ENCODE results near the gene ITGB3. TPM values are rescaled to one million over a fixed set of nuclear protein-coding genes. Genes with fewer than 3 reads are reported as not detected.
A peak's percentile ranks its signal among the peaks of the same experiment; 100 is the strongest.

ITGB3 gene
- total RNA-seq, 1 donor from 2014 or later: not detected

DNA sequence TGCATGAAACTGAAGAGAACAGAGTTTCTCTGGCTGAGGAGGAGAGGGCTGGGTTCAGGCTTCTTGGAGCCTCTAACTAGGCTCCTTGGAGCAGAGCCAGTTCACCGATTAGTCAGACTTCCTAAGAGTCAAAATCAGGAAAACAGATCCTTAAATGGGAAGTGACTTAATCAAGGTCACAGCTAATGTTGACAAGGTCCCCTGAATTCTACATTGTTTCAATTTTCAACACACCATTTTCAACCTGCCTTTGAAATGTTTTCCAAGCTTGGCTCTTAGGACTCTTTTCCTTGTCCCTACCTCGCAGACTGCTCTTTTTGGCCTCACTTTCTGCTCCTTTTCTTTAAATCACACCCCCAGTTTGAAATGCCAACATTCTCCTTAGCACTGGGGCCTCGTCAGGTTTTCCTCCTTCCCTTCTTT lies 28.2 kb upstream of the ITGB3 start:
- peaks cover 2% of the 10 kb centered on the region for H3K9me3 Mint-ChIP-seq (ENCODE audit: unreplicated experiment)
- peaks cover 4% of the 10 kb centered on the region for H3K27me3 Mint-ChIP-seq (ENCODE audit: unreplicated experiment)
- no peak overlapping the region for H3K4me3 Mint-ChIP-seq (ENCODE audit: unreplicated experiment)
- H3K36me3 Mint-ChIP-seq (ENCODE audit: unreplicated experiment): peaks cover 27% of the 10 kb centered on the region
- DNase-seq: no peak
- H3K27ac Mint-ChIP-seq (ENCODE audit: unreplicated experiment): no peak overlapping the region
- H3K4me1 Mint-ChIP-seq (ENCODE audit: low read depth, unreplicated experiment): peaks cover 2% of the 10 kb centered on the region
- TF ChIP-seq, protein P1, sequence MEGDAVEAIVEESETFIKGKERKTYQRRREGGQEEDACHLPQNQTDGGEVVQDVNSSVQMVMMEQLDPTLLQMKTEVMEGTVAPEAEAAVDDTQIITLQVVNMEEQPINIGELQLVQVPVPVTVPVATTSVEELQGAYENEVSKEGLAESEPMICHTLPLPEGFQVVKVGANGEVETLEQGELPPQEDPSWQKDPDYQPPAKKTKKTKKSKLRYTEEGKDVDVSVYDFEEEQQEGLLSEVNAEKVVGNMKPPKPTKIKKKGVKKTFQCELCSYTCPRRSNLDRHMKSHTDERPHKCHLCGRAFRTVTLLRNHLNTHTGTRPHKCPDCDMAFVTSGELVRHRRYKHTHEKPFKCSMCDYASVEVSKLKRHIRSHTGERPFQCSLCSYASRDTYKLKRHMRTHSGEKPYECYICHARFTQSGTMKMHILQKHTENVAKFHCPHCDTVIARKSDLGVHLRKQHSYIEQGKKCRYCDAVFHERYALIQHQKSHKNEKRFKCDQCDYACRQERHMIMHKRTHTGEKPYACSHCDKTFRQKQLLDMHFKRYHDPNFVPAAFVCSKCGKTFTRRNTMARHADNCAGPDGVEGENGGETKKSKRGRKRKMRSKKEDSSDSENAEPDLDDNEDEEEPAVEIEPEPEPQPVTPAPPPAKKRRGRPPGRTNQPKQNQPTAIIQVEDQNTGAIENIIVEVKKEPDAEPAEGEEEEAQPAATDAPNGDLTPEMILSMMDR (IDR thresholded peaks at IDR 0.05; ENCODE audit: partially characterized antibody, unreplicated experiment): no peak

DNA sequence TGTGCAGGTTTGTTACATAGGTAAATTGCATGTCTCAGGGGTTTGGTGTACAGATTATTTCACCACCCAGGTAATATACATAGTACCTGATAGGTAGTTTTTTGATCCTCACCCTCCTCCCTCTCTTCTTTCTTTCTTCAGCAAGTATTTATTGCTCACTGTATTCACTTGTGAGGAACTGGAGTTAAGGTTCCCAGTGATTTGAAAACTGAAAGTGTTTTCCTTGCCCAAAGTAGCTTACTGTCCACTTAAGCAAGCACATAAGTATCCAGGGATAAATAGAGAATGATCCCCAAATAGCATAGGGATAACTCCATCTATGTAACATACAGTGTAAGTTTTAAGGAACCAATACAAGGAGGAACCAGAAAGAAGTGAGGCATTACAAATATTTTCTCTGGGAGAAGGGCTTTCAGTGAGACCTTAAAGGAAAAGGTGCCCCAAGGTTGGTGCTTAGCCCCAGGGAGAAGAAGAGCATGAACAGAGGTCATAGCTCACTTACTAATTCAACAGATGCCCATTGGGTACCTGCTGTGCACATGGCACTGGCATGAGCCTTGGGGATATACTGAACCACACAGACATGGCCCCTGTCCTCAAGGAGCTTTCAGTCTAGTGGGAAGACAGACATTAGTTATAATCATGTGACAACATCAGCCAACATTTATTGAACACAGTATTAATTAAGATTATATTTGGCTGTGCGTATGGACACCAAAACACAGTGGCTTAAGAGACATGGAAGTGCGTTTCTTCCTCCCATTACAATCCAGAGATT lies 27.5 kb upstream of the ITGB3 start:
- H3K4me1 Mint-ChIP-seq (ENCODE audit: low read depth, unreplicated experiment): no peaks in the 10 kb centered on the region
- H3K4me3 Mint-ChIP-seq (ENCODE audit: unreplicated experiment): no peak overlapping the region
- TF ChIP-seq, protein P1 (IDR thresholded peaks at IDR 0.05; ENCODE audit: partially characterized antibody, unreplicated experiment): no peak
- H3K9me3 Mint-ChIP-seq (ENCODE audit: unreplicated experiment): peaks cover 2% of the 10 kb centered on the region
- H3K27me3 Mint-ChIP-seq (ENCODE audit: unreplicated experiment): peaks cover 3% of the 10 kb centered on the region
- H3K36me3 Mint-ChIP-seq (ENCODE audit: unreplicated experiment): peaks cover 27% of the 10 kb centered on the region
- DNase-seq: no peak
- H3K27ac Mint-ChIP-seq (ENCODE audit: unreplicated experiment): no peak overlapping the region

DNA sequence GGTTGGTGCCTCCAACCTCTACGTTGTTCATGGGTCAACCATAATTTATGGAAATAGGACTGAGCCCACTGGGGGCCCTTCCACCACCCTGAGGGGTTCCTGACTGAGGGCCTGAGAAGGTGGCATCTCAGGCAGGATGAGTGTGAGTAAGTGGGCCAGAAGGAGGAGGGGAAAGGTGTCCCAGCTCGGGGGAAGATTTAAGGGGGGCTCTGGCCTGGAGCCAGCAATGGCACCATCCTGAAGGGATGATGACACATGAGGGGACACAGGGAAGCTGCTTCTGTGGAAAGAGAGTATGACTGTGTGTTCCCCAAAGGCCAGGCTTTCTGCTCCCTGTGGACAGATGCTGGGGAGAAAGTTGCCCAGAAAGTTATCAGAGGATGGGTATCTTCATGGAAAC lies 25.8 kb upstream of the ITGB3 start:
- TF ChIP-seq, protein P1 (IDR thresholded peaks at IDR 0.05; ENCODE audit: partially characterized antibody, unreplicated experiment): no peak
- peaks cover 2% of the 10 kb centered on the region for H3K27me3 Mint-ChIP-seq (ENCODE audit: unreplicated experiment)
- DNase-seq: no peak
- H3K4me1 Mint-ChIP-seq (ENCODE audit: low read depth, unreplicated experiment): no peaks in the 10 kb centered on the region
- peaks cover 2% of the 10 kb centered on the region for H3K9me3 Mint-ChIP-seq (ENCODE audit: unreplicated experiment)
- H3K36me3 Mint-ChIP-seq (ENCODE audit: unreplicated experiment): peaks cover 25% of the 10 kb centered on the region
- H3K4me3 Mint-ChIP-seq (ENCODE audit: unreplicated experiment): no peak overlapping the region
- H3K27ac Mint-ChIP-seq (ENCODE audit: unreplicated experiment): no peak overlapping the region

DNA sequence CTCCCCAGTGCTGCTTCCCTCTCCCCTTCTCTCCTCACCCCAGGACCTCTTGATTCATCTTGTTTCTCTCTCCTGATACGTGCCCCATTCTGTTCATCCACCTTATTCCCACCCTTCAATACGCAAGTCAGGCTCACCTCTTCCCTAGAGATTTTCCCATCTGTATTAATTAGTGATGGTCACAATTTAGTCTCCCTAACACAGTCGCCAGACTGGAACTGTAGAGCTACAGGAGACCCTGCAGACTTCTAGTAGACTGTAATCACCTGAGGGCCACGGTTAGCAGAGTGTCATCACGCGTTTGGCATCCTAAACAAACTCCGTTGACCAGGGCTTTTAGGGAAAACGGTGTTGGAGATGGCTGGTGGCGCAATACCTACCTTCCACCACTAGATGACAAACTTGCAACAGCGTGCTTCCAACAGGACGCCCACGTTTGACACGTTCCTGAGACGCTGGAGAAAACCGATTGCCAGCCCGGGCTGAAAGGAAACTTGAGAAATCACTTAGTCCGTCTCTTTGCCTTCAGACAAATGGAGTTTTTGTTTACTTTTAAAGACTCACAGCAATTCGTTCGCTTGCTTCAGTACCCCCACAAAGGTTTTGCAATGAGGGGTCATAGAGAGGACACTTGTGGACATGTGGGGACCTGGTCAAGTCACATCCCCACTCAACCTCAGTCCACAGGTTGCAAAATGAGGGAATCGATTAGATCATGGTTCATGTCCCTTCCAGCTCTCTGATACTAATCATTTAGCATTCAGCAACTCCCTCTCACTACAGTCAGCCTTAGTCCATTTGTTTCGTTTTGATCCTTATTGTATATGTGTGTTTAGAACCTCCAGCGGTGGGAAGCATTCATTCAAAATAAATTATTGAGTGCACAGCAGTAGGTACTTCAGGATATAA lies 23.8 kb upstream of the ITGB3 start:
- H3K4me1 Mint-ChIP-seq (ENCODE audit: low read depth, unreplicated experiment): no peaks in the 10 kb centered on the region
- H3K4me3 Mint-ChIP-seq (ENCODE audit: unreplicated experiment): peak overlapping the region; percentile 7
- H3K27ac Mint-ChIP-seq (ENCODE audit: unreplicated experiment): no peak overlapping the region
- TF ChIP-seq, protein P1 (IDR thresholded peaks at IDR 0.05; ENCODE audit: partially characterized antibody, unreplicated experiment): peak; percentile 95
- H3K9me3 Mint-ChIP-seq (ENCODE audit: unreplicated experiment): no peaks in the 10 kb centered on the region
- peaks cover 5% of the 10 kb centered on the region for H3K36me3 Mint-ChIP-seq (ENCODE audit: unreplicated experiment)
- H3K27me3 Mint-ChIP-seq (ENCODE audit: unreplicated experiment): peaks cover 2% of the 10 kb centered on the region
- peak; percentile 76 for DNase-seq

Data from glutamatergic neuron (in vitro differentiated cells).